Measurements from ENCODE around the gene PLPPR1. TPM values are rescaled to one million over a fixed set of nuclear protein-coding genes. Genes with fewer than 3 reads are reported as not detected.
A peak's percentile ranks its signal among the peaks of the same experiment; 100 is the strongest.
"Not testable (repeated sequence)": the region's sequence is repeated elsewhere in the genome, so short reads cannot be mapped to it uniquely, and the experiment has no call there.

PLPPR1 gene
- 0.31 and 1.2 TPM in 2 replicates for total RNA-seq
- 0.05 TPM for polyA plus RNA-seq (2012)

GRCh38 chr9:101028346-101029314, at the start of gene PLPPR1:
Gene PLPPR1, plus strand, starts transcription at chr9:101028727.
- DNase-seq (ENCODE audit: low read depth): no peak

DNA sequence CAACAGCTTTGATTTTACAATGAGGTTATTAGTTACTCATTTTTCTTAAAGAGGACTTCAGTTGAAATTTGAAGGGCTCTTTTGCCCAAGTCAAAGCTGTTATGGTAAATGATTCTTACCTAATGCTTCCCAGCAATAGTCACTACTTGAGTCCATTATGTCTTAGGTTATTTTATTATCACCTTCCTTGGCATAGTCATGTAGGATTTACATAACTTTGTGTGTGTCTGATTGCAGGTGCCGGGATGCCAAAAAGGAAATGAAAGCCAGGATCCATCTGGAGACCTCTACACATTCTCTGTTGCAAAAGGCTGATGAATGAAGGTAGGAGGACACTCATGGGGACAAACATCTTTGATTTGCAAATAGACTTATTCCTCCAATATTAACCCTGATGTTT, 38.8 kb upstream of the PLPPR1 start:
- no peak for DNase-seq (ENCODE audit: low read depth)

DNA sequence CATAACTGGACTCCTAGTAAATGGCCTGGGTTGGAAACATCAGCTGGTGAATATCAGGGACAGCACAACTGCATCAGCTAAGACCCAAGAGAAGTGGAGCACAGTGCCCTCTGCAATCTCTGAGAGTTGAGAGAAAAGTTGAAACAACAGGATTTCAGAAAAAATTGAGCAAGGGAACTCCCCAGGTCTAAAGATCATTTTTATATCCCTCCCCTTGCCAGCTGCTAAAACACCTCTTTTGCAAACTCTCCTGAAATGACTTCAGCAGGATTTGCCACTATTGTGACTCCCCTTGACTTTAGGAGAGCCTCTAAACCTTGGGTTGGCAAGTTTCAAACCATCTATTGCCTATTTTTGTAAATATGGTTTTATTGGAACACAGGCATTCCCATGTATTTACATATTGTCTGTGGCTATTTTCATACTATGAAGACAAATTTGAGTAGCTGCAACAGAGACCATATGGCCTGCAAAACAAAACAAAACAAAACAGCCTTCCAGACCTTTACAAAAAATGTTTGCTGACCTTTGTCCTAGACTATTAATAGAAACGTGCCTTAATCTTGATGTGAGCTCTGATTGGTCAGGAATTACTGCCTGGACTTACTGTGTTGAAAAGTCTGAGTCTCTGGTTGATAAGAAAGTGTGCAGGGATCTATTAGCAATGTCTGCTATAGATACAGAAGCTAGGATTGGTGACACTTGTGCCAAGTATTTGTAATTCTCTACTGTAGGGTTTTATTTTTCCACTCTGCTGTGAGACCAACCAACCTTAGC, 37.7 kb upstream of the PLPPR1 start:
- no peak for DNase-seq (ENCODE audit: low read depth)

DNA sequence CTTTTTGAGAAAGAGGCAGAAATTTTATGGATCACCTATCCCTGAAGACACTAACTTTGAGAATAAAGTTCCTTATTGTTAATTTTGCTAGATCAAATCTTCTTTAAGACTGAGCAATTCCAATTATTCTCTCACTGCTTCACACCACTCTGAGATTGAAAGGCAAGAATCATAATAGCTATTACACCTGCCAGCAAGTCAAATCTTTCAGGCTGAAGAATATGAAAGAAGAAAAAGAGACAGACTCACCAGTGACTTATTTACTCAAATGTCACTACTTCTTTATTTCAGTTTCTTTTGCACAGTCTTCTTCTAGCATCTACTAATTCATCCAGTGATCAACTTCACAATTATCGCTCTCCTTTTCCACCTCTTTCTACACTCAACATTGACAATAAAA, 35.9 kb upstream of the PLPPR1 start:
- no peak for DNase-seq (ENCODE audit: low read depth)

GRCh38 chr9:100999906-101000544, 28.5 kb upstream of the PLPPR1 start:
- DNase-seq (ENCODE audit: low read depth): peak; percentile 1

GRCh38 chr9:101005246-101005645, 23.3 kb upstream of the PLPPR1 start:
- DNase-seq (ENCODE audit: low read depth): no peak

DNA sequence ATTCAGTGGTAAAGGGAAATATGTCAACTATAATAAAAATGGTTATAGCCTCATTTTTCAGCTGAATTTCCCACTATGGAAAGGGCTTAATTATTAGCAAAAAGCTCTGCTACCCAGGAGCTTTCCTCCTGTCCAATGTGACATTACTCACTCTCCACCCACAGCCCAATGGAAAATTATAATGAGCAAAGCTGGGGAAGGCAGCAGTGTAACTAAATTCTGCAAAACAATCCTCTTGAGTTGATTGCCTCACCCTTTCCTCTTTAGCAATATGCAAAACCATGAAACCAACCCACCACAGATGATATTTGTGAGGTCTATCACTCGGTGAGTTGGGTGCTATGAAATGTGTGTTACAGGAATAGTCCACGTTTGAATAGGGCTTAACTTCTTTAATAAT, 14.0 kb upstream of the PLPPR1 start:
- no peak for DNase-seq (ENCODE audit: low read depth)

DNA sequence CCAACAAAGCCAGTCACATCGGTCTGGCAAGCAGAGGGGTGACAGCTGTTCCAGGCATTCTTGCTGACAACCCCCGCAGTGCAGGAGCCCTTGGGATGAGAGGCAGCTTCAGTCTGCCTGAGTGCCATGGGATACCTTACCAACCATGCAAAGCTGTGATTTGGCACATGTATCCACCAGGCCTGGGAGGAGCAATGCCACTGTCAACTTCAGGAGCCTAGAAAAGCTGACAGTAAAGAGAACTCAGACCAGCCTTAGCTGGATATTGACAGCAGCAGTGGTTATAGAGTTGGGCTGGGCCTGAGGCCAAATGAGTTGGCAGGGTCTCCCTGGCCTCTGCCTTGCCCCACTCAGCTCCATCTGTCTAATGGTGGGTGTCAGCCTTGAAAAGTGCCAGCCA, 10.1 kb upstream of the PLPPR1 start:
- peak; percentile 20 for DNase-seq (ENCODE audit: low read depth)

GRCh38 chr9:101022704-101023103, 5.8 kb upstream of the PLPPR1 start:
- no peak for DNase-seq (ENCODE audit: low read depth)

- DNase-seq (ENCODE audit: low read depth): no peak
Observed at GRCh38 chr9:101025940-101026339, 2.6 kb upstream of the PLPPR1 start.

GRCh38 chr9:101026824-101027223, 1.7 kb upstream of the PLPPR1 start:
- no peak for DNase-seq (ENCODE audit: low read depth)

DNA sequence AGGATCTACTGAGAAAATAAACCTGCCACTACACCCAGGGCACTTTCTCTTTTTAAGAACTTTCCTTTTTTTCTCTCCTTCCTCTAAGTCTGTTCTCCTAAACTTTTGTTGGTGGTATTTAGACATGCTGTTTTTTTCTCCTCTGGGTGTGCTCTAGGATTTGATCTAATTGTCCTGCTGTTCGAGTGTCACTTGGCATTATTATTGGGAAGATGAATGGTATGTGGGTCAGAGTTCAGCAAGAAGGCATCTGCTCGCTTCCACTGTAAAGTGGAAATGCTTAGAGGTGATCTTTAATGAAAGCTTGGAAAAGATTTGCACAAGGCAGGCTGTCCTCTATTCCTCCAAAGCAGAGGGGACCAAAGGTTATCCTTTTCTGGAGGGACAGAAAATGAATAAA, 1.3 kb upstream of the PLPPR1 start:
- DNase-seq (ENCODE audit: low read depth): no peak

- no peak for DNase-seq (ENCODE audit: low read depth)
Observed at GRCh38 chr9:101027733-101028345, 688 bp upstream of the PLPPR1 start.

GRCh38 chr9:101029315-101030085, 973 bp downstream of the PLPPR1 start:
- DNase-seq (ENCODE audit: low read depth): no peak

- DNase-seq (ENCODE audit: low read depth): no peak
Observed at GRCh38 chr9:101030086-101030391, 1.5 kb downstream of the PLPPR1 start.

DNA sequence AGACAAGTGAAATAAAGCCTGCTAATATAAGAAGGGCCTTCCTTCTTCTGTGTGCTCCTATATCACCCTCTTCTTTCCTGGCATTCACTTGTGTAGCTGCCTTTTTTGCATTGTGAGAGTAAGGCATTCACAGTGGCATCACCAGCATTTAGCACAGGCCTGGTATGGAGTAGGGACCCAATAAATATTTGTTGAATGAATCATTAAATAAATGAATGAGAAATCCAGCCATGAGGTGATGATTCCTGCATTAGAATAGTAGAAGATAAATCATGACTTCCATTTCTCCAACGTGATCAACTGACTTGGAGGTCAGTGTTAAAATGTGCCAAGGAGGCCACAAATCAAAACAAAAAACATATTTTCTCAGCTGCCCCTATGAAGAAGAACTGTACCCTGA, 3.9 kb downstream of the PLPPR1 start:
- no peak for DNase-seq (ENCODE audit: low read depth)

- DNase-seq (ENCODE audit: low read depth): no peak
Observed at GRCh38 chr9:101034222-101034621, 5.7 kb downstream of the PLPPR1 start.

- DNase-seq (ENCODE audit: low read depth): no peak
Observed at GRCh38 chr9:101035098-101035497, 6.6 kb downstream of the PLPPR1 start.

DNA sequence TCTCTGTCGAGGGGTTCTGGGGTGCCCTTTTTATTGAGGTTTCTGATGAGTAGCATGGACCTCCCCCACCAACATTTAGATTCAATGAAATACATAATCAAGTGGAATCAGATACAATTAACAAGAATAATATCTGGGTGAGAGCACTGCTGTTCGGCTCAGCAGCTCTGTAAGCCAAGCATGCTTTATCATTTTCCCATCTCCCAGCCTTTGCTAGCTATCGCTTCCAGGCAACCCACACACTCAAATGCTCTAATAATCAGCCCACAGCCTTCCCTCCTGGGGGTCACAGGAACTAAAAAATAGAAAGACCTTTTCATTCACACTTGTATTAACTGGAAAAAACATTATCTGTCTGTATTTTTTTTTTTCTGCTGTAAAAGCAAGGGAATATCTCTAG, 8.9 kb downstream of the PLPPR1 start:
- DNase-seq (ENCODE audit: low read depth): no peak

DNA sequence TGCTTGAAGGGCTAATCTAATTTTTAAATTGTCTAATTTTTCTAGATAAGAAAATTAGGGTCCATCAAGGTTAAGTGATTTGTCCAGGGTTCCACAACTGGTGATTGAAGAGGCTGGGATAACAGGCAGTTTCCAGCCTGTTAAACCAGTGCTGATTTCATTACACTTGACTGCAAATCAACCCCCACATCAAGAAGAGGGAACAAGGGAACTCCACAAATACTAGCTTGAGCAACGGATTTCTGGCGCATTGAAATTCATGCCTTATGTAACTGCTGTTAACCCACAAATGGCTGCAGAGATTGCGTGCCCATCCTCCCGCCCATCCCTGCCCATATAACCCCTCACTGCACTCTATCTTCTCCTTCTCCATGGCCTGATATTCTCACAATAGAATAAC, 10.0 kb downstream of the PLPPR1 start:
- no peak for DNase-seq (ENCODE audit: low read depth)

DNA sequence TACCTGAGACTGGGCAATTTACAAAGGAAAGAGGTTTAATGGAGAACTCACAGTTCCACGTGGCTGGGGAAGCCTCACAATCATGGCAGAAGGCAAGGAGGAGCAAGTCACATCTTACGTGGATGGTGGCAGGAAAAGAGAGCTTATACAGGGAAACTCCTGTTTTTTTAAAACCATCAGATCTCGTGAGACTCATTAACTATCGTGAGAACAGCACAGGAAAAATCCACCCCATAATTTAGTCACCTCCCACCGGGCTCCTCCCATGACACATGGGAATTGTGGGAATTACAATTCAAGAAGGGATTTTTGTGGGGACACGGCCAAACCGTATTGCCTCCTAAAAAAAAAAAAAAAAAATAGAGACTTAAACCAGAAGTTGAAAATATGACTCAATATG, 11.1 kb downstream of the PLPPR1 start:
- not testable (repeated sequence) for DNase-seq (ENCODE audit: low read depth)
